ENCODE results near the gene SAFB. TPM values are rescaled to one million over a fixed set of nuclear protein-coding genes. Genes with fewer than 3 reads are reported as not detected.

Gene SAFB
- polyA plus RNA-seq, 2 of the 4 experiments (the other 2 are of a cell fraction) = 55.0 to 74.0 TPM

DNA sequence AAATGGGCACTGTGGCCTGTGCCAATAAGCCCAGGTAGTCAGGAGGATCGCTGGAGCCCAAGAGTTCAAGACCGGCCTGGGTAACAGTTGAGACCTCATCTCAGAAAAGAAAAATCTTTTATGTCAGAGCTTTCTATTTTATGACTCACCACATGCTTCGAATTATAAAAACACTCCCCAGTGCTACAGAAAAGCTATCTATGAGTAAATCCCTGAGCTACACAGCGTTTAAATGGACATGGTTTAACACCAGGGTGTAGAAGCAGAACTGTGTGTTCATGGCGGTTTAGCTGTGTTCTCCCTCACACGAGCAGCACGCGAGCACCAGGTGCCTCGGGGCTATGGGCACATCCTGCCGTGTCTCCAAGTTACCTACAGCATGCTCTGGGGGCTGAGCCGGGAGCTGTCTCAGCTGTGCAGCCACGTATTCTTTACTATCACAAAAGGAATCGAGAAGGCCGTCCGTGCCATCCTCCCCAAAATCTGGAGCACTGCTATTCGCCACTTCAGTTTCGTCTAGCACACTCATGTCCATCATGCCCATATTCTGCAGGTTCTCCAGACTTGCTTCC lies 7.0 kb upstream of the SAFB start:
- CTCF ChIA-PET = no interaction called here
- no peak for DNase-seq (ENCODE audit: low read depth in 1 of 2, low spot score in 1 of 2)
- H3K27ac ChIP-seq = no peak overlapping the region
- H3K9me3 ChIP-seq = no peaks in the 10 kb centered on the region
- no peak overlapping the region for H3K4me3 ChIP-seq
- peaks cover 10% of the 10 kb centered on the region for H3K4me1 ChIP-seq
- no peak overlapping the region for H3K4me2 ChIP-seq
- no peak for FAIRE-seq
- TF ChIP-seq FOSL2 (IDR thresholded peaks at IDR 0.05) (no peak), FOSL2 (CRISPR knock-in tag; IDR thresholded peaks at IDR 0.05) (peak; percentile 3; the same call in 1 of the 2 replicates), SREBF2 (IDR thresholded peaks at IDR 0.05) (no peak), NR3C1 (IDR thresholded peaks at IDR 0.05) (no peak)
- WGBS (ENCODE audit: missing lambda C conversion rate) = 90% methylated on average over 17 of the region's 17 CpGs
- no peak for ATAC-seq
- POLR2A ChIA-PET = no interaction called here

DNA sequence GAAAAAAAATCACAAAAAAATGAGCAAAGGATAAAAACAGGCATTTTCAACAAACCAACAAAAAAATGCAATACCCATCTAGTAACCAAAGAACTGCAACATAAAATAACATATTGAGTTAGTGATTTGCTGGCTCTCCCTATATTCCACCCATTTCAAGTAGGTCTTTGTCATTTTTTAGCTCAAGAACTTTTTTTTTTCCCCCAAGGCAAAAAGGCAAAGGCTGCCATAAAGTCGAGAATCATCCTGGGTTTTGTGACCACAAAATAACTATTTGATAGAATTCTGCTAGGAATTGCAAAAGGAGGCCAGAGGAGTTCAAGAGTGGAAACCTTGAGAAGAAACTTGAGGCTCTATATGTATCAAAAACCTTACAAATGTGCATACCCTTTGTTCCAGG lies 5.8 kb upstream of the SAFB start:
- H3K27ac ChIP-seq = no peak overlapping the region
- H3K4me3 ChIP-seq = no peak overlapping the region
- 88% methylated on average over 1 of the region's 1 CpG for whole genome bisulfite sequencing (ENCODE audit: missing lambda C conversion rate)
- ATAC-seq (no peak), FAIRE-seq (no peak), DNase-seq (ENCODE audit: low read depth in 1 of 2, low spot score in 1 of 2) (no peak)
- H3K9me3 ChIP-seq = no peaks in the 10 kb centered on the region
- no peak overlapping the region for H3K4me2 ChIP-seq
- ChIA-PET POLR2A (no interaction called here), CTCF (no interaction called here)
- TF ChIP-seq NR3C1 (IDR thresholded peaks at IDR 0.05) (no peak), HOXB5 (CRISPR knock-in tag; IDR thresholded peaks at IDR 0.05) (no peak), EHMT2 (IDR thresholded peaks at IDR 0.05; ENCODE audit: low read depth) (no peak), ZFP36 (IDR thresholded peaks at IDR 0.05; ENCODE audit: borderline replicate concordance, partially characterized antibody) (no peak), EHF (CRISPR knock-in tag; IDR thresholded peaks at IDR 0.05) (no peak), PHF8 (IDR thresholded peaks at IDR 0.05; ENCODE audit: borderline replicate concordance, low read depth) (no peak), JUN (IDR thresholded peaks at IDR 0.05) (no peak), TP53 (CRISPR knock-in tag; IDR thresholded peaks at IDR 0.05) (no peak), FOXS1 (CRISPR knock-in tag; IDR thresholded peaks at IDR 0.05) (no peak)
- TF ChIP-seq, protein P1, sequence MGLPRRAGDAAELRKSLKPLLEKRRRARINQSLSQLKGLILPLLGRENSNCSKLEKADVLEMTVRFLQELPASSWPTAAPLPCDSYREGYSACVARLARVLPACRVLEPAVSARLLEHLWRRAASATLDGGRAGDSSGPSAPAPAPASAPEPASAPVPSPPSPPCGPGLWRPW (IDR thresholded peaks at IDR 0.05) = no peak
- H3K4me1 ChIP-seq = peaks cover 16% of the 10 kb centered on the region

DNA sequence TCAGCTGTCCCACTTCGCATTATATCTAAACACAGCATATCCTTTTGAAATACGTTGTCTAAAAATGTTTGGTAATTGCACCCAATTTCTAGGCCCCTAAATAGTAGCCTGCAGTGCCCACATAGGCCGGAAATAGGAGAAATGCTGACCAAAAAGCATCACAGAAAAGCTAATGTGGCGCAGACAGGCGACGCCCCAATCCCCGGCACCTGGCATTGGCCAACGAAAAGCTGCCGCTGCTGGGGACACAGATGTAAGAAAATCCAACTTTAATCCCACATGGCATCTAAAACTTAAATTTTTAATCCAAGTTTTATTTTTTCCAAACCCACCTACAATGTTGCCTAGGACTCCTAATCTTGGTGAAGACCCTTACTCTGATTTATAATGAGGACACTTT lies 4.3 kb upstream of the SAFB start:
- TF ChIP-seq NPAS2 (CRISPR knock-in tag; IDR thresholded peaks at IDR 0.05; ENCODE audit: borderline replicate concordance) (no peak), POLR2AphosphoS2 (conservative IDR thresholded peaks at IDR 0.05; ENCODE audit: low read length) (no peak), HDAC2 (IDR thresholded peaks at IDR 0.05) (no peak), EHF (CRISPR knock-in tag; IDR thresholded peaks at IDR 0.05) (no peak)
- TF ChIP-seq, protein P2, sequence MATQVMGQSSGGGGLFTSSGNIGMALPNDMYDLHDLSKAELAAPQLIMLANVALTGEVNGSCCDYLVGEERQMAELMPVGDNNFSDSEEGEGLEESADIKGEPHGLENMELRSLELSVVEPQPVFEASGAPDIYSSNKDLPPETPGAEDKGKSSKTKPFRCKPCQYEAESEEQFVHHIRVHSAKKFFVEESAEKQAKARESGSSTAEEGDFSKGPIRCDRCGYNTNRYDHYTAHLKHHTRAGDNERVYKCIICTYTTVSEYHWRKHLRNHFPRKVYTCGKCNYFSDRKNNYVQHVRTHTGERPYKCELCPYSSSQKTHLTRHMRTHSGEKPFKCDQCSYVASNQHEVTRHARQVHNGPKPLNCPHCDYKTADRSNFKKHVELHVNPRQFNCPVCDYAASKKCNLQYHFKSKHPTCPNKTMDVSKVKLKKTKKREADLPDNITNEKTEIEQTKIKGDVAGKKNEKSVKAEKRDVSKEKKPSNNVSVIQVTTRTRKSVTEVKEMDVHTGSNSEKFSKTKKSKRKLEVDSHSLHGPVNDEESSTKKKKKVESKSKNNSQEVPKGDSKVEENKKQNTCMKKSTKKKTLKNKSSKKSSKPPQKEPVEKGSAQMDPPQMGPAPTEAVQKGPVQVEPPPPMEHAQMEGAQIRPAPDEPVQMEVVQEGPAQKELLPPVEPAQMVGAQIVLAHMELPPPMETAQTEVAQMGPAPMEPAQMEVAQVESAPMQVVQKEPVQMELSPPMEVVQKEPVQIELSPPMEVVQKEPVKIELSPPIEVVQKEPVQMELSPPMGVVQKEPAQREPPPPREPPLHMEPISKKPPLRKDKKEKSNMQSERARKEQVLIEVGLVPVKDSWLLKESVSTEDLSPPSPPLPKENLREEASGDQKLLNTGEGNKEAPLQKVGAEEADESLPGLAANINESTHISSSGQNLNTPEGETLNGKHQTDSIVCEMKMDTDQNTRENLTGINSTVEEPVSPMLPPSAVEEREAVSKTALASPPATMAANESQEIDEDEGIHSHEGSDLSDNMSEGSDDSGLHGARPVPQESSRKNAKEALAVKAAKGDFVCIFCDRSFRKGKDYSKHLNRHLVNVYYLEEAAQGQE (IDR thresholded peaks at IDR 0.05) = no peak
- TF ChIP-seq, protein P3, sequence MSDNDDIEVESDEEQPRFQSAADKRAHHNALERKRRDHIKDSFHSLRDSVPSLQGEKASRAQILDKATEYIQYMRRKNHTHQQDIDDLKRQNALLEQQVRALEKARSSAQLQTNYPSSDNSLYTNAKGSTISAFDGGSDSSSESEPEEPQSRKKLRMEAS (IDR thresholded peaks at IDR 0.05) = no peak
- 97% methylated on average over 9 of the region's 9 CpGs for WGBS (ENCODE audit: missing lambda C conversion rate)
- no peak overlapping the region for H3K4me3 ChIP-seq
- ATAC-seq (no peak), DNase-seq (ENCODE audit: low read depth in 1 of 2, low spot score in 1 of 2) (no peak), FAIRE-seq (no peak)
- H3K9me3 ChIP-seq = no peaks in the 10 kb centered on the region
- H3K4me1 ChIP-seq = peaks cover 16% of the 10 kb centered on the region
- ChIA-PET POLR2A (no interaction called here), CTCF (interaction anchor here (0.5 to 1.5 kb wide), 2 partner anchors 69 to 175 kb away, joined by 3 to 5 read pairs; no protein-coding TSS in a partner anchor)
- no peak overlapping the region for H3K4me2 ChIP-seq
- H3K27ac ChIP-seq = no peak overlapping the region
